IPS-11a (cell line): ENCODE measurements around the gene PRDM7.
A peak's percentile ranks its signal among the peaks of the same experiment; 100 is the strongest.

Experiments
- H3K4me3 ChIP-seq: one replicate; pipeline ENCODE4 v1.5.1; 2013; ENCODE audit warnings: low read depth, low read length, control low read depth

PRDM7 gene

GRCh38 chr16:90037276-90037675 lies 39.9 kb downstream of the PRDM7 start:
- H3K4me3 ChIP-seq: no peak overlapping the region

- no peak overlapping the region for H3K4me3 ChIP-seq
Observed at GRCh38 chr16:90035902-90036301, 41.2 kb downstream of the PRDM7 start.

- no peak overlapping the region for H3K4me3 ChIP-seq
Observed at GRCh38 chr16:90034504-90034903, 42.6 kb downstream of the PRDM7 start.

- H3K4me3 ChIP-seq: no peak overlapping the region
Observed at GRCh38 chr16:90033387-90033786, 43.7 kb downstream of the PRDM7 start.

GRCh38 chr16:90032674-90033331 lies 44.3 kb downstream of the PRDM7 start:
- no peak overlapping the region for H3K4me3 ChIP-seq

GRCh38 chr16:90031931-90032673 lies 45.0 kb downstream of the PRDM7 start:
- no peak overlapping the region for H3K4me3 ChIP-seq

- H3K4me3 ChIP-seq: no peak overlapping the region
Observed at GRCh38 chr16:90031186-90031930, 45.8 kb downstream of the PRDM7 start.

GRCh38 chr16:90028985-90029384 lies 48.1 kb downstream of the PRDM7 start:
- H3K4me3 ChIP-seq: no peak overlapping the region

GRCh38 chr16:90027611-90028010 lies 49.5 kb downstream of the PRDM7 start:
- no peak overlapping the region for H3K4me3 ChIP-seq

- no peak overlapping the region for H3K4me3 ChIP-seq
Observed at GRCh38 chr16:90026135-90026534, 51.0 kb downstream of the PRDM7 start.

- H3K4me3 ChIP-seq: peak overlapping the region; percentile 39
Observed at GRCh38 chr16:90023078-90023447, 54.1 kb downstream of the PRDM7 start.

- peak overlapping the region; percentile 39 for H3K4me3 ChIP-seq
Observed at GRCh38 chr16:90022209-90023077, 54.7 kb downstream of the PRDM7 start.

GRCh38 chr16:90020838-90021382 lies 56.2 kb downstream of the PRDM7 start:
- no peak overlapping the region for H3K4me3 ChIP-seq

- peak overlapping the region; percentile 50 for H3K4me3 ChIP-seq
Observed at GRCh38 chr16:90020260-90020837, 56.8 kb downstream of the PRDM7 start.

- H3K4me3 ChIP-seq: peak overlapping the region; percentile 50
Observed at GRCh38 chr16:90019543-90020259, 57.4 kb downstream of the PRDM7 start.

- peak within 1 kb of the TSS; percentile 70 for H3K4me3 ChIP-seq
Observed at GRCh38 chr16:90018652-90019542, 58.2 kb downstream of the PRDM7 start, which contains the start of gene DBNDD1. DBNDD1 (minus strand) TSS chr16:90019456; CDS start chr16:90019341, 115 bp downstream.

- H3K4me3 ChIP-seq: peak overlapping the region; percentile 70
Observed at GRCh38 chr16:90018297-90018651, 58.9 kb downstream of the PRDM7 start.

GRCh38 chr16:90016339-90016950 lies 60.7 kb downstream of the PRDM7 start:
- H3K4me3 ChIP-seq: no peak overlapping the region
